GM21360 (cell line): ENCODE results near the gene MEIOB.
"Not testable (repeated sequence)": the region's sequence is repeated elsewhere in the genome, so short reads cannot be mapped to it uniquely, and the experiment has no call there.

Experiments
- ATAC-seq: cut with Tn5 transposase; IDR thresholded peaks from one replicate; pipeline ENCODE4 v1.9.1; 2021; ENCODE audit warnings: mild to moderate bottlenecking, moderate library complexity; ENCODE audit not compliant: unreplicated experiment

Gene MEIOB

GRCh38 chr16:1878256-1878655 is 6.3 kb upstream of the MEIOB start:
- no peak for ATAC-seq

GRCh38 chr16:1877804-1878203 is 5.8 kb upstream of the MEIOB start:
- no peak for ATAC-seq

GRCh38 chr16:1877089-1877488 is 5.1 kb upstream of the MEIOB start:
- no peak for ATAC-seq

- ATAC-seq = no peak
These were observed 4.5 kb upstream of the MEIOB start for GRCh38 chr16:1876468-1876867.

GRCh38 chr16:1876066-1876465 is 4.1 kb upstream of the MEIOB start:
- ATAC-seq = not testable (repeated sequence)

GRCh38 chr16:1874854-1875253 is 2.9 kb upstream of the MEIOB start:
- no peak for ATAC-seq

- no peak for ATAC-seq
These were observed 1.4 kb downstream of the MEIOB start for GRCh38 chr16:1870365-1871082.

- no peak for ATAC-seq
These were observed 5.9 kb downstream of the MEIOB start for GRCh38 chr16:1865902-1866690.

- no peak for ATAC-seq
These were observed 8.1 kb downstream of the MEIOB start for GRCh38 chr16:1863681-1864460.

GRCh38 chr16:1862394-1862793 is 9.6 kb downstream of the MEIOB start:
- no peak for ATAC-seq

- ATAC-seq = no peak
These were observed 10.2 kb downstream of the MEIOB start for GRCh38 chr16:1861730-1862129.

GRCh38 chr16:1859650-1860049 is 12.3 kb downstream of the MEIOB start:
- no peak for ATAC-seq

- ATAC-seq = no peak
These were observed 13.6 kb downstream of the MEIOB start for GRCh38 chr16:1858189-1858865.

- no peak for ATAC-seq
These were observed 14.4 kb downstream of the MEIOB start for GRCh38 chr16:1857433-1858097.

- ATAC-seq = no peak
These were observed 20.2 kb downstream of the MEIOB start for GRCh38 chr16:1851793-1852192.

GRCh38 chr16:1850981-1851380 is 21.0 kb downstream of the MEIOB start:
- ATAC-seq = no peak

- ATAC-seq = no peak
These were observed 25.5 kb downstream of the MEIOB start for GRCh38 chr16:1846416-1846815.

GRCh38 chr16:1845985-1846384 is 26.0 kb downstream of the MEIOB start:
- no peak for ATAC-seq

- no peak for ATAC-seq
These were observed 32.4 kb downstream of the MEIOB start for GRCh38 chr16:1839554-1839953.

GRCh38 chr16:1834096-1834495 is 37.9 kb downstream of the MEIOB start:
- ATAC-seq = no peak
